NCI-H774 (cell line): ENCODE measurements around the gene OSBPL1A.

Experiments
- DNase-seq: peaks from one replicate; lab custom pipeline; 2025; lab: John Stamatoyannopoulos, UW

The OSBPL1A gene

GRCh38 chr18:24267878-24268277 lies 129.7 kb downstream of the OSBPL1A start:
- no peak for DNase-seq

DNA sequence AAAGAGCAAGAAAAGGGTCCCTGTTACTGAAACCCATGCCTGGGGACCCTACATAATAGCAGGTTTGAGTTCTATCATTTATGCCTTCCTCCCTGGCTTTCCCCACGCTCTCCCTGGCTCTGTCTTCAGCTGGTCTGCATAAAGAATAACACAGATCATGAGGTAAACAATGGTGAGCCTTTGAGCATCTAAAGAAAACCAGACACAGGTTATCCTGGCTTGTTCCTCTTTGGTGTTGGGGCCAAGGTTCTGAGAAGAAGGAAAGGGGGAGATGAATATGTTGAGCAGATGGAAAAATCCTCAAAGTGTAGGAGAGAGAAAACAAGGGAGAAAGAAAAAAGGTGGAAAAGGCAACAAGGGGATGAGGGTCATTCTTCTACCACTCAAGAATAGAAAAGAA lies 131.5 kb downstream of the OSBPL1A start:
- no peak for DNase-seq

DNA sequence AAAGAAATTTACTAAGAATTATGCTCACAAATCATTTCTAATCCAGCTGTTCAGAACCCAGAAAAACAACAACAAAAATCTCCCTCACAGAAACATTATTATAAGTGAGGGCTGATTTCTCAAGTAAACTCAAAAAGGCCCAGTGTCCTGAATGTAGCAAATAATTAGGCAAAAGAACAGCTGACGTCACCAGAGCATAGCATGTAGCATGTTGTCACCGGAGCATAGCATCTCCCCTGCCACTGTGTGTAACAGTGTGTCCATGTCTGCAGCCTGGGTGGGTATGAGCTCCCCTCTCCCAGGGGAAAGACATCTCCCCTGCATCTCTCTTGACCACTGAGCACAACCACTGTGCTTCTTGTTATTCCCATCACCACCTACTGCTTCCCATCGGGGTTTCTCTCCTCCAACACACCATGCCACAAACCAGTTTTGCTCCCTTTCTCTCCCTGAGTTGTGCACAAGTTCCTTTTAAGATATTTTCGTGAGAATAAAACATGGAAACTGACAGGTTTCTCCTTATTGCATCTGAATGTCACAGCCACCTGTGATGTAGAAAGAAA lies 132.0 kb downstream of the OSBPL1A start:
- DNase-seq = no peak

DNA sequence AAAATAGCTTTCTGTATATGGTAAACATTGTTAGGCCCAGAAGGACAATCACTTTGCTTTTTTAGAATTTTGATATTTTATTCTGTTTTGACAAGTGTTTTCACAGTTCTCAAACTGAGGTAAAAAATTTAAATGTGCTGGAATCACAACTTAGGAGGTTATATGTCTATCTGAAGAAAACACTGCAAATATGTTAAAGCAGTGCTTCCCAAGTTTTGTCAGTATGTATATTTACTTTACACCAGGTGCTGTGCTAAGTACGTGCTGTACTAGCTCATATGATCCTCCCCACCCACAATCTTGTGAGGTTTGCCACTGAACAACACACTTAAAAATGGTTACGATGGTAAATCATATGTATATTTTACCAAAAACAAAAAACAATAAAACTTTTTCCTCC lies 134.6 kb downstream of the OSBPL1A start:
- peak; percentile 8 for DNase-seq

GRCh38 chr18:24262087-24262486 lies 135.5 kb downstream of the OSBPL1A start:
- no peak for DNase-seq

DNA sequence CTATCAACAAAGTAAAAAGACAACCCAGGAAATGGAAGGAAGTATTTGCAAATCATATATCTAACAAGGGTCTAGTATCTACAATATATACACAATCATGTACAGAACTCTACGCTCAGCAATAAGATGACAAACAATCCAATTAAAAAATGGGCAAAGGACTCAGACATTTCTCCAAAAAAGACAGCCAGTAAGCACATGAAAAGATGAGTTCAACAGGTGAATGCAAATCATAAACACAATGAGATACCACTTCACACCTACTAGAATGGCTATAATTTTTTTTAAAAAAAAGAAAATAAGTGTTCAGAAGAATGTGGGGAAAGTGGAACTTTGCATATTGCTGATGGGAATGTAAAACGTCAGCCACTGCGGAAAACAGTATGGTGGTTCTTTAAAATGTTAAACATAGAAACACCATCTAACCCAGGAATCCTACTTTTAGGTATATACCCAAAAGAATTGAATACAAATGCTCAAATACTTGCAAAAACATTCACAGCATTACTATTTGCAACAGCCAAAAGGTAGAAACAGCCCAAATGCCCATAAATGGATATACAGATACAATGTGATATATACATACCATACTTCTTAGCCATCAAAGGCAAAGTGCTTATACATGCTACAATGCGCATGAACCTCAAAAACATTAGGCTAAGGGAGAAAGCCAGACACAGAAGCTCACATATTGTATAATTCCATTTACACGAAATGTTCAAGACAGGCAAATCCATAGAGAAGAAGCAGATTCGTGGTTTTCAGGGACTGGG lies 137.6 kb downstream of the OSBPL1A start:
- no peak for DNase-seq

GRCh38 chr18:24254071-24254470 lies 143.6 kb downstream of the OSBPL1A start:
- DNase-seq = no peak

GRCh38 chr18:24249716-24250115 lies 147.9 kb downstream of the OSBPL1A start:
- no peak for DNase-seq

GRCh38 chr18:24248359-24248758 lies 149.3 kb downstream of the OSBPL1A start:
- no peak for DNase-seq

- DNase-seq = no peak
Measured at GRCh38 chr18:24246143-24246542, 151.5 kb downstream of the OSBPL1A start.

DNA sequence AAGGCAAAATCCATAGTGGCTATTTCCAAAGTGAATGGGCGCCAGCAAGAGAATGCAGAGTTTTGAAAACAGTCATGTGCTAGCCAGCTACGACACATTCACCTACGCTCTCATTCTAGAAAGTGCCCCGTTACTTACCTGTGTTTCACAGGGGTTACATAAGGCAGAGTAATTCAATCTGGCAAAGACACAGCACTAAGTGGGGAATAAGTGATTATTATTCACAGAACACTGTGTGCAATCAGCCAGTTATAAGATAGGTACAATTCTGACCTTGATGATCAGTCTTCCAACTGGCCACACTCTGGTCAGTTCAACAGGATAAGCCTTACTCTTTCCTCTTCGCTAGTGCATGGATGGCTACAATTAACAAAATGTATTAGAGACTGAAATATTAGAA lies 152.9 kb downstream of the OSBPL1A start:
- DNase-seq = no peak

- DNase-seq = no peak
Measured at GRCh38 chr18:24243677-24244076, 153.9 kb downstream of the OSBPL1A start.

- DNase-seq = no peak
Measured at GRCh38 chr18:24239341-24239740, 158.3 kb downstream of the OSBPL1A start.

- DNase-seq = no peak
Measured at GRCh38 chr18:24238387-24238786, 159.2 kb downstream of the OSBPL1A start.

DNA sequence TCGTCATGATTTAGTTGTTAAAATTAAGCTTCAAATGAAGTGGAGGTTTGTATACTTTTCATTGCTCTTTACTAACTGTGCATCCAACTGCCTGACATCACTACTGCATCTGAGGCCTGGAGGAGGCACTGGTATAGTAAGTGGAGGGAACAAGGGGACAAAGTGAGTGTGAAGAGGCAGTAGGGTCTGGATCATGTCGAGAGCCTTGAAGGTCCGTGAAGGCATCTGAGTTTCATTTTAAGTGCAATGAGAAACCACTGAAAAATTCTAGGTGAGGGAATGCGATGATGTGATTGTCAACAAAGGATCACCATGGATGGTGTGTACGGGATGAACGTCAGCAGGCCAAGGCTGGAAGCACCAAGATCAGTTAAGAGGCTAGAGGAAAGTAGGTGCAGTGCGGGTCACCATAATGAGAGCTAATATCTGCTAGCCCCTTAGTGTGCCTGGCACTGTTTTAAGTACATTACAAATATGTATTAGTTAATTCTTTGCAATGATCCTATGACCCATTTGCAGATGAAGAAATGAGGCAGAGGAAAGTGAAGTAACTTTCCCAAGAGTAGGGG lies 162.7 kb downstream of the OSBPL1A start:
- DNase-seq = no peak

DNA sequence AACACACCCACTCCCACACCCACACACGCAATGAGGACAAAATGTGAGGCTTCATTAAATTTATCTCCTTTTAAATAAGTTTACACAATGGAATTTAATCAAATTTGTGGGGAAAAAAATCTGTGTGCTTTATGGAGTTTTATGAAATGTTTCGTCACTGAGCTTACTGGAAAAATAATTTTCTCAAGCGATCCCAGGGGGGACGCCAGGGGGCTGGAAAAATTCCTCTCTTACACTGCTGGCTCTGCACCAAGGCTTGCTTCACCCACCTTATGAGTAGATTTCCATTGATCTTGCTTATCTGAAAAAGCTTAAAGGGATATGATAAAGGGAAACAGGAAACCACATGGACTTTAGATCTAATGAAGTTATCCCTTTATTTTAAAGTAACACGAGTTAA lies 163.3 kb downstream of the OSBPL1A start:
- DNase-seq = no peak

GRCh38 chr18:24232800-24233199 lies 164.8 kb downstream of the OSBPL1A start:
- DNase-seq = no peak

DNA sequence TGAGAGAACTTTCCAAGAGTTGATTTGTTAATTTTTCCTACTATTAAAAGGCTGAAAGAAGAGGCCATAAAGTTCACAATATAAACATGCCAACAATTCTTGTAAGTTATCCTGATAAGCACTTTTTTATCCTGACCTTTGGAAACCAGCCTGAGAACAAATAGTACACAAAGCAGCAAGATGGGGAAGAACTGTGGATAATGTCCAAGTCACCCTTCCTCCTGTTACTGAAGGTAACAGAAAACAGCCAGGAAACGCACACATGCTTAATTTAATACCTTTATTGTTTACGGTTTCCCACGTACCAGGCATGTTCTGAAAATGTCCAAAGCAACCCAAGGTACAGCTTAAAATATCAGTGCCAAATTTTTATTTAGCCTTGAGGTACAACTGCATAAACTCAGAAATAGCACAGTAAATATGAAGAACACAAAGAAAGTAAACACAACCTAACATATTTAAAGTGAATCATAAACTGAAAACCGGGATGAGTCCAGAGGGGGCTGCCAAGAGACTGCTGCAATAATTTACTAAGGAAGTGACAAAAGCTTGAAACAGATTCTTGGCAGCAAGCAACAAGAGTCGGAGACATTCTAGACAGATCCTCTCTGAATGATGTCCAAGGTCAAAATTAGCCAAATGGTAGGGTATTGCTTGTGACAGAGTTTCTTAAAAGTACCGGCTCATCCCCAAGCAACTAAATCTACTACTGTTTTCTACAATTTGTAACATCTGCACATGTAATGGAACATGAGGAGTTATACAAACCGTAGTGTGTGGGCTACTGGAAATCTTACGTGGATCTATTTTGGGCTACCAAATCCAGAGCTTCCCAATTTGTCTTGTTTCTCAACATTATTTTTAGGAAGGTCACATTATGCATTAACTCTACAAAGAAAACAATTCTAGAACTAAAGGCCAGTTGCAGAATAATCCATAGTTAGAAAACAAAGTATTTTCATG lies 165.6 kb downstream of the OSBPL1A start:
- no peak for DNase-seq

DNA sequence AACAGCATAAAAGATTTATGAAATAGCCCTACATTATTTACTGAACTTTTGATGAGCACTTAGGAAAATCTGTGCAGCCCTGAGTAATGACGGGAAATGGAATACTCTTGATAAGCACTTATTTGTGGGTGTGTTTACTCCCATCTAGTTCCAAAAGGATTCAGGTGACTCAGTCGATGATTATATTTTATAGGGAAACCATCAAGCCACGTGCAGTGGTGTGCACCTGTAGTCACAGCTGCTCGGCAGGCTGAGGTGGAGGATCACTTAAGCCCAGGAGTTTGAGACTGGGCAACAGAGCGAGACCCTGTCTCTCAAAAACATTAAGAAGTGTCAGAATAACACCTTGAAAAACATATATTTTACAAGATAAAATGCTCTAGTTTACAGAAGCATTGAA lies 166.9 kb downstream of the OSBPL1A start:
- DNase-seq = no peak

DNA sequence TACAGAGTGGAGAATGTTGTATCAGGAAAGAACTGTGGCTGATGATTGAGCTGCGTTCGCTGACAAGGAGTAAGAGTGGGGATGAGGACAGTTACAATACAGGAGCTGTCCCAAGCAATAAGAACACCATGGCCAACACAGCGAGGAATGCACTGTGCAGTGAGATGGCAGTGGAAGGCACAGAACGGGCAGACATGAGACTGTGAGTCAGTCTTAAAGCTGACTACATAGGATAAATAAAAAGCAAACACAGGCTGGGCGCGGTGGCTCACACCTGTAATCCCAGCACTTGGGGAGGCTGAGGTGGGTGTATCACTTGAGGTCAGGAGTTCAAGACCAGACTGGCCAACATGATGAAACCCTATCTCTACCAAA lies 169.0 kb downstream of the OSBPL1A start:
- no peak for DNase-seq

DNA sequence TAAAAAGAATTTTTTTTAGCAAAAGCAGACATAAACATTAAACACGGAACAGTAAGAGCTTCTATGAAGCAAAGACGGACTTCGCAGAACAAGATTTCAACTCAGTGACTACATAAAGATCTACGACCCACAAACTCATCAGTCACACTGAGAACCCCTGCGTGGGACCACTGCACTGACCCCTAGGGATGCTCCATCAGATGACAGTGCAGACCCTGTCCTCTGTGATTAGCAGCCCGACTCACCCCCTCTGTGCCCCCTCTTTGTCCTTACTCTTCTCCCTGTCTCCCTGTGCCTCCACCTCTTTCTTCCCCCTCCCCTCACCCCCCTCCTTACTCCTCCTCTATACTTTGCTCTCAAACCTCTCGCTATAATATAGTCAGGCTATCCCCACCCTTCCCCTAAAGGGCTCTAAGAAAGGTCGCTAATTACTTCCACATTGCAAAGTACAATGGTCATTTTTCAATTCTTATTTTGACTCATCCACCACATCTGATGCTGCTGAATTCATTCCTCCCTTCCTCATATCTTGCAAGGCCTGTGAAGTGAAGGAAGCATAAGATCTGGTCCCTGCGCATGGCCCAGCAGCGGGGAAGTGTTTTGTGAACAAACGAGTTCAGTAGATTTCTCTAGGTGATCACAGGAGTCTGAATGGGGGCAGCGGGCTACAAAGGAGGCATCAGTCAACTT lies 169.5 kb downstream of the OSBPL1A start:
- DNase-seq = no peak

GRCh38 chr18:24220318-24220688 lies 177.3 kb downstream of the OSBPL1A start:
- DNase-seq = no peak
